GM19452 (cell line): ENCODE measurements around the gene PARP12.

Experiments
- ATAC-seq: cut with Tn5 transposase; IDR thresholded peaks from one replicate; pipeline ENCODE4 v1.9.1; 2021; ENCODE audit not compliant: unreplicated experiment

PARP12 gene

DNA sequence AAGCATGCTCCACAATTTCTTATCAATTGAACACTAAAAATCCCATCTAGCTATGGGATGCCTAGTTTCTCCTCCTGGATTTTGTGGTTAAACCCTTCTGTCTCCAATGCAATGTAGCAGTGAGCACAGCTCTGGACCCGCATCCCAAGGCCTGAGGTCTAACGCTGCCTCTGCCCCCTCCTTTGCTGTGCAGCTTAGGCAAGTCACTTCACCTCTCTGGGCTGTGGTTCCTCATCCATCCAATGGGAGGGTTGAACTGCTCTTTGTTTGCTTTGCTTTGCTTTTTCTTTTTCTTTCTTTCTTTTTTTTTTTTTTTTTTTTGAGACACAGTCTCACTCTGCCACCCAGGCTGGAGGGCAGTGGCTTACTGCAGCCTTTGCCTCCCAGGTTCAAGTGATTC lies 69.2 kb downstream of the PARP12 start:
- ATAC-seq = no peak

DNA sequence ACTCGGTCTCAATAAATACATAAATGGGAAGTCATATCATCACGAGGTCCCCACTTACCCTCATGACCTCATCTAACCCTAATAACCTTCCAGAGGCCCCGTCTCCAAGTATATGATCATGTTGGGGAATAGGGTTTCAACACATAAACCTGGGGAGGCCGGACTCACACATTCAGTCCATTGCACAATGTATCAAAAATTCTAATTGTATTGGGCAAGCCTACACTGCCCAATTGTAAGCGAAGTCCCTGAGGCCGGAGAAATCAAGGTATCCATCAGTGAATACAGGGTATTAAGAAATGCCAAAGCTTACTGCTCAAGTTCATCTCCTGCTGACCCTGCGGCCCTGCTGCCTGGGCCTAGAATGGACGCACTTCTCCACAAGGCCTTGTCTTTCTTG lies 69.6 kb downstream of the PARP12 start:
- ATAC-seq = no peak

DNA sequence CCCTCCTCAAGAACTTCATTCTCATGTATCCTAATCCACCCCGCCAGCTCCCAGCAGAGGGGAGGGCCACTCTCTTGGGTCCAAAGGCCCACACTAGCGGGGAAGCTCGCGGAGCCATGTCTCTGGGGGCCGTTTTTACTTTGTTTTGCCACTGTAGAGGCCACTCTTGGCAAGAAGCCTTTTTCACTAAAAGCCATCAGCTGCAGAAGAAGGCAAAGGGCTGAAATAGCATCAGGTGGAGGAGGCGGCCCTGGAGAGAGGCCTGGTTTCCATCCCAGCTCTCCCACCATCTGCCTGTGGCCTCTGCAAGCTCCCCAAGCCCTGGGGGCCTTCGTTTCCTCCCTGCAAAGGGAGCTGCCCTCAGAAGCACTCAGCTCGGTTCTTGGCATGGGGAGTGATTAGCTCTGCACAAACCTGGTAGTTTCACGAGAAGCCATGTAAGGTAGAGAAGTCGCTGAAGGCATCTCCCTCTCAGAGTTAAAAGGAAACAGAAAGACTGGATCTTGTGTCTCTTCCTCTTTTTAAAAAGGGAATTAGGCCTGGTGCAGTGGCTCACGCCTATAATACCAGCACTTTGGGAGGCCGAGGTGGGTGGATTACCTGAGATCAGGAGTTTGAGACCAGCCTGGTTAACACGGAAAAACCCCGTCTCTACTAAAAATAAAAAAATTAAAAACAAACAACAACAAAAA lies 70.3 kb downstream of the PARP12 start:
- no peak for ATAC-seq

DNA sequence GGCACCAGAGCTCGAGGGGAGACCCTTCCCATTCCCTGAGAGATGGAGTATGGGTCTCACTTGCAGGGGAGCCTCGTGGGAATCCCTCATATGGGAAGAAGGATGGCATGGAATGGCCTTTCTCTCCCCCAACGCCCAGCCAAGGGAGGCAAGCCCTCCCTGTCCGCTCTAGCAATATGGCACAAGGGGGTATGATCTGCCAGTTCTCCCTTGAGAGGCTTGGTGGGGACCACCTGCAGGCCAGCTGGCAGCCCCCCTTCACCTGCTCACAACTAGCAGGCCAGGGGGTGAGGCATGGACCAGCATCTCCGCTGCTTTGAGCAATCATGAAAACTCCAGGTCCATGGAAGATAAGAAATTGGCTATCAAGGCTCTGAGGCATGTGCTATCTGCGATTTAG lies 70.8 kb downstream of the PARP12 start:
- no peak for ATAC-seq

DNA sequence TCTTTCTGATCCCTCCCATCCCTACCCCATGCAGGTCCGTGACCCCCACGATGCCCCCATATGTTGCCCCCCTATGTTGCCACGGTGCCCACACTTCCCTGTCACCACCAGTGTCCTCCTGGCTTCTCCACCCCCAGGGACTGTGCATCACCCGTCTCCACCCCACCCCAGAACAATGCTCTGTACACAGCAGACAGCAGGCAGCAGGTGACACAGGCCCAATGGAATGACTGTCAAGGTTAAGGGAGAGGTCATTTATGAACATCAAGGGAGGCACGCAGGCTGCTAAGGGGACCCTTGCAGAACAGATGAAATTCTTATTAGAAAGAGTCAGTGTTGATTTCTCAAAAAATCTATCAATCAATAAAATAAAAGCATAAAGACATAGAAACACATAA lies 71.5 kb downstream of the PARP12 start:
- no peak for ATAC-seq

DNA sequence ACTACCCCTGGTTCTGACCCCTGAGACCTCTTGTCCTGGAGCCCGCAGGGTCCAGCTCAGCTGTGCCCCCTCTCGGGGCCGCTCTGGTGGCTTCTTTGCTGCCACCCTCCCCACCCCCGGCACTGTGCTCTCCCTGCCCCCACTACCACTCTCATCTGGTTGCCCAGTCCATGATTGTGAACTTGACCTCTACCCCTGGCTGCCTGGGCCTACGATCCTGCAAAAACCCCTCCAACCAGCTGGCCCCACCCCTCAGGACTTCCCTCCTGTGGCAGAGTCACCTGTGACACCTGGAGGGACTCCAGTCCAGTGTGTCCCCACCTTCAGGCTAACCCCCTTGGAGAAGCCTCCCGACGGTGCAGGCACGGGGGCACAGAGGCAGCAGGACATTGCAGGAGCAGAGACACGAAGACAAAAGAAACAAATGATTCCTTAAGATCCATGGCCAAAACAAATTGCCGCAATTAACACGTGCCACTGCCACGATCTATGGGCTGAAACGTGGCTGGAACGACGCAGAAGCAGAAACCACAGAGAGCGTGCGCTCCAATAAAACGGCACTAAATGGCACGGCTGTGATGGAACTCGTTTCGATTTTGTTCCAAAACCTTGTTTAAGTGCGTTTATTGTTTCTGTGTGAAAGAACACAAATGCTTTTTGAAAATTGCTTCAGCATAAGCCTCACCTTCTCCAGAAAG lies 72.0 kb downstream of the PARP12 start:
- no peak for ATAC-seq

DNA sequence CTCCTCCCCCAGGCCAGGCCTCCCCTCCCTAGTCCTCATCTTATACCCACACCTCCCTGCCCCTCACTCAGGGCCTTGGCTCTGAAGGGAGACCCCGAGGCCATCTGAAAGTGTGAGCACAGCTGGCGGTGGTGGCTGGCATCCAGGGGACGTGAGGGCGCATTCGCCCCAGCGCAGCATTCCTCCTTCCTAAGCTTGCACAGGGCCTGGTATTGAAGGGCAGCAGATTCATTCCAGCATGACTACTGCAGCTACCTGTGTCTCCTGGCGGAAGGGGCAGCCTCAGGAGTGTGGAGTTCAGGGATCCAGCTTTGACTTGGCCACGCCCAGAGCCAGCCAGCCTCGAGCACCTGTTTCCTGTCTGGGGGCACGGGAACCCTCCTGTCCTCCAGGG lies 72.6 kb downstream of the PARP12 start:
- ATAC-seq = no peak

DNA sequence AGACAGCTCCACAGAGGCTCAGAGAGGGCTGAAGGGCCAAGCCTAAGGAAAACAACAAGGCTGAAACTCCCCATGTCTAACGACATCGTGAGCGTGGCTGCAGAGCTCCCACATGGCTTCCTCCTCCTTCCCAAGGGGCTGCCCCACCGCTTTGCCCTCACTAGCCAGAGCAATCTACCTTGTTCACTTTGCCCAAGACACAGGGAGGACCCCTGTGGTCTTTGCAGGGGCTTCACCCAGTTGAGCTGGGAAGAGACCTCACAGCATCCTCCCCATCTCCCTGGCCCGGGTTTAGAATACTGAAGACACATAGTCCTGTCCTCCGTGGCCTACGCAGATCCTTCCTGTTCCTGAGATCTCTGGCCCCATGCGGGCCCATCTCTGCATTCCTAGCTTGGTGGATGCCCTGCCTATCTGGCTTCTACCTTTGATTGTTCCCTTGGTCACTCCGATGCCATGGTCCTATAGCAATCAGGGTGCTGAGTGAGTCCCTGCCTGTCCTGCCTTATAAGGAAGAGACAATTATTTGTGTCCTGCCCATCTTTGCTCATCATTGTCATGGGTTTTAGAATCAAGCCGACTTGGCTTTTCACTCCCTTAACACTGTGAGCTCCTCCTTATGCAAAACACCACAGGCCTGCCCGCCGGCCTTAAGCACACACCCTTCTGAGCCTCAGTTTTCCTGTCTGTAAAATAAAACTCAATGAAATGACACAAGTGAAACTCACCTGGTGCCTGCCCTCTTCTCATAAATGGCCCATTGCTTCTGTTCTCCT lies 73.2 kb downstream of the PARP12 start:
- no peak for ATAC-seq

DNA sequence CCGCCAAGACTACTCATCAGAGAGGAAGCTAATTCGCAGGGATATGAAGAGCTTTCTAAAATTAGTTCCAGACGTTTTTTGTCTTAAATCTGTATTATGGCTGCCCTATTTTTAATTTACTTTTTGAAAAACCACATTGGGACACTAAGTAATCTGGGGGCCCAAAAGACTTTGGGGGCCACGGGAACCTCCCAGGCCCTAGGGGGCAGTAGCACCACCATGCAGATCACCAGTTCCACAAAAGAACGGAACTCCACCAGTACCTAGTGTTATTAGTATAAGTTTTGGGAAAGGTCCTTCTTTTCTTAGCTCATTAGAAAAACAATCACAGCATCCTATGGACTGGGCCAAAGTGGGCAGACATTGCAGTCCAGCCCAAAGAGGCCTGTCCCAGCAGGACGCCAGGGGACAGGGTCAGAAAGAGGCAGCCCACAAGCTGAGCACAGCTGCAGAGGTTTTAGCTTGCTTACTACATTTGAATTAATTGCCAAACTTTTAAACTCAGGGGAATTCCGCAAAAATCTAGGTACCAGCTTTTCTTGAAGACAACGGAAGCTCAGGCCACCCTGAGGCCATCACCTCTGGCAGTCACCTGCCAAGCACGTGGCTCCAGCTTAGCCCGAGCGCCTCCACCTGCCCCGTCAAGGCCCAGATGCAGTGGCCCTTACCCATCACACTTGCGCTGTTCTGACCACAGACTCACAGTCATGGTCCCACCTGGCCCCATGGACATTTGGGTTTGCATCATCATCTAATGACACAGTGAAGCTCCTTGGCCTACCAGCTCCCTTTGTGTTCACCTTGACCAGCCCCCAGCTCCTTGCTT lies 74.8 kb downstream of the PARP12 start:
- ATAC-seq = no peak

DNA sequence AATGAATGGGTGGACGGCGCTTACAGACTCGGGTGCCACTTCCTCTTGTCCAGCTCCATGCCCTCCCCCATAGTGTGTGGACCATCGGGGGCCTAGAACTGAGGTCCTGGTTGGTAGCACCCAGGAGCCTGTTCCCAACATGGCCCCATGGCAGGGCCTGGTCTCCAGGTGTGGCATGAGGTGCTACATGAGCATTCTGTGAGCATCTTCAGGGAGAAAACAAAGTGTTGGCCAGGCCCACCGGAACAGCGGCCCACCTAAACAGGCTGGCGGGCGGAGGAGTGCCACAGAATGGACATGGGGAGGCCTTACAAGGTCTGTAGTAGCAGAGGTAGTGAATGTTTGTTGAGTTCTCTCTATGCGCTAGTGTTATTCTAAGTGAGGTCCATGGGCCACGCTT lies 76.9 kb downstream of the PARP12 start:
- ATAC-seq = no peak

DNA sequence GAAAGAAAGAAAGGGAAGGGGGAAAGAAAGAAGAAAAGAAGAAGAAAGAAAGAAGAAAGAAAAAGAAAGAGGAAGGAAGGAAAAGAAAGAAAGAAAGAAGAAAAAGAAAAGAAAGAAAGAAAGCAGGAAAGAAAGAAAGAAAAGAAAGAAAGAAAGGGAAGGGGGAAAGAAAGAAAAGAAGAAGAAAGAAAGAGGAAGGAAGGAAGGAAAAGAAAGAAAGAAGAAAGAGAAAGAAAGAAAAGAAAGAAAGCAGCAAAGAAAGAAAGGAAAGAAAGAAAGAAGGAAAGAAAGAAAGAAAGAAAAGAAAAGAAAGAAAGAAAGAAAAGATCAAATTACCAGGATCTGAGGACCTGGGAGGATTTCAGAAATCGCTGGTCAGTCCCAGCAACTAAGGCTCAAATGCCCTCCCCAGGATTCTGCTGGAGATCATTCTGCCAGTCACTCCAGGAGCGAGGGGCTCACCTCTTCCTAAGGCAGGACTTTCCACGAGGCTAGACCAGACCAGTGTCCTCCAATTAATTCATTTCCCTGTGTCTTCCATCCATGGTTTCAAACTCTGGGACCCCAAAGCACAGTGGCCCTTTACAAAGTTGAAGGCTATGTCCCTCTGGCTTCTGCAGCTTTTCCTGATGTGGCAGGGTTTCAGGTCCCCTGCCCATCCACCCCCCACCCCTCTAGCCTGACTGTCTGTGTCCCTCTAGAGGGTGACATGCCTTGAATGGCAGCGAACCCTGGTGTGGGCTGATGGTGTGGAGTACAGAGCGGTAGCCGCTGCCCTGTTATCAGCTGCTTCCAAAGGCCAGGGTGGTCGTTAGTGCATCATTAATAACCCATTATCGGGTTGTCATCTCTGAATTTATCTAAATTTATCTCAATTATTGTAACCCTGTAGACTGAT lies 77.9 kb downstream of the PARP12 start:
- ATAC-seq = no peak

DNA sequence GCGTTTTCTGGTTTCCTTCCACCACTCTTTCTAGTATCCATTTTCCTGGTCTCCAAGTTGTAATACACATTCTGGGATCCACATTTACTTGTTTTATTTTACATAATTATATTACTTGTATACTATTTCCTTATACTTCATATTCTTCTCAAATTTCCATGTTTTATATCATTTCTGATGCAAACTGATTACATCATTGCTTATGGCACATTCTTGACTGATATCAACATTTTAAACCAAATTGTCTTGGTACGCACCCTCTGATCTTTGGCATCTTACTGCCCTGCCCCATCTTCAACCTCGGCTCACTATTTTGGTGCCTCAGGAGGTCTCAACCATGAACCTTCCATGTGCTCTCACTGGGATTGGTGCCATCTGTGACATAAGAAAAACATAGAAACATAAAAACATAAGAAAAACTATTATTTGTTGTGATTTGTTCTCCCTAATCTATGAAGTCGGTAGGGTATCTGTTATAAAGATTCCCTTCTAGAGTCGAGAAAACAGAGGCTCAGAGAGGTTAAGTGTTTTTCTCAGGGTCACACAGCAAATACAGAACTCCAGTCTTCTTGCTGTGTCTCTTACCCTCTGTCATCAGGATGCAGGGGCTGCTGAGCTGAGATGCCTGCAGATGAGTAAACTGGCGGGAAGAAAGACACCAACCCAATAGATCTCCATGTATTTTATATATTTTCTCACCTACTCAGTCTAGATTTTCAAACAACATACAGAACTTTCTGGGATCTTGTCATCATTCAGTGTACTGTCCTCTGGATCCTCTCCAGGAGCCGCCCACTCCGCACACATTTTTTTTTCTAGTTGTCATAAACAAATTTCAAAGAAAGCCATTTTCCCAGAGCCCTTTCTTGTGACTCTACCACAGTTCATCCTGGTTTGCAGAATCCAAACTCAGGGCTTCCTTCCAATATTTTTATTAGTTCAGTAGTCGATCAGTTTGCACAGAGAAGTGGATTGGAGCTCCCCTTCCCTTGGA lies 79.5 kb downstream of the PARP12 start:
- ATAC-seq = no peak

DNA sequence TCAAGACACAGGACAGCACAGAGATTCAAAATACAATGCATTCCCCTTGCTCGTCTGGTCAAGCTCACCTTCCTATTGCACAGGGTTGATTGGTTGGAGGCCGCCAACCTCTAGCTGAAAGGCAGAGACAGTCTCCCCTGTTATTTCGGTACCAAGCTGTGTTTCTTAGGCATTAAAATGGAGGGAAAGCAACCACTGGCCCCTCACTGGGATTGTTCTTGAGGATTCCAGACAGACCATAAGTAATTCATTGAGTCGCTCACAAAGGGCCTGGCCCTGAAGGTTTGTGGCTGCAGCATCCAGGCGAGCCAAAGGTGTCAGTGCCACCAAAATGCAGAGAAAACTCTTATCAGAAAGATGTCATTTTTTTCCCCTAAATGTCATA lies 81.2 kb downstream of the PARP12 start:
- no peak for ATAC-seq

DNA sequence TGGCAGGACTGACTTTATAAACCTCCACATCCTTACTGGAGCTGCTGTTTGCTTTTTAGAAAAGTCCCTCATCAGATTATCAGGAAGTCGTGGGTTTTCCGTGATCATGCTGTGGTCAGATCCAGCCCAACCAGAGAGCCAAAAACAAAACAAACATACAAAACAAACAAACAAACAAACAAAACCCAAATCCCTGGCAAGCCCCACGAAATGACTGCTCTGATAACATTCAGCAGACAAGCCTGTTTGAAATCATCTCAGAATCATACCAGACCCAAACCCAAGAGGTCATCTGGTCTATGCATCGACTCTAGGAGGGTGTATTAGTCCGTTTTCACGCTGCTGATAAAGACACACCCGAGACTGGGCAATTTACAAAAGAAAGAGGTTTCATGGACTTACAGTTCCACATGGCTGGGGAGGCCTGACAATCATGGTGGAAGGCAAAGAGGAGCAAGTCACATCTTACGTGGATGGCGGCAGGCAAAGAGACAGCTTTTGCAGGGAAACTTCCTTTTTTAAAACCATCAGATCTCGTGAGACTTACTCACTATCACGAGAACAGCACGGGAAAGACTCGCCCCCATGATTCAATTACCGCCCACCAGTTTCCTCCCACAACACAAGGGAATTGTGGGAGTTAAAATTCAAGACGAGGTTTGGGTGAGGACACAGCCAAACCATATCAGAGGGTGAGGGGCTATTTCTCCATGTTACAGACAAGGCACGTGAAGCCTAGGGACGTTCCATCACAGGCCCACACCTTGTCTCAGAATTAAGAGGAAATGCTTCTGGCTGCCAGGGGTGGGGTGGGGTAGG lies 85.7 kb downstream of the PARP12 start:
- ATAC-seq = no peak

DNA sequence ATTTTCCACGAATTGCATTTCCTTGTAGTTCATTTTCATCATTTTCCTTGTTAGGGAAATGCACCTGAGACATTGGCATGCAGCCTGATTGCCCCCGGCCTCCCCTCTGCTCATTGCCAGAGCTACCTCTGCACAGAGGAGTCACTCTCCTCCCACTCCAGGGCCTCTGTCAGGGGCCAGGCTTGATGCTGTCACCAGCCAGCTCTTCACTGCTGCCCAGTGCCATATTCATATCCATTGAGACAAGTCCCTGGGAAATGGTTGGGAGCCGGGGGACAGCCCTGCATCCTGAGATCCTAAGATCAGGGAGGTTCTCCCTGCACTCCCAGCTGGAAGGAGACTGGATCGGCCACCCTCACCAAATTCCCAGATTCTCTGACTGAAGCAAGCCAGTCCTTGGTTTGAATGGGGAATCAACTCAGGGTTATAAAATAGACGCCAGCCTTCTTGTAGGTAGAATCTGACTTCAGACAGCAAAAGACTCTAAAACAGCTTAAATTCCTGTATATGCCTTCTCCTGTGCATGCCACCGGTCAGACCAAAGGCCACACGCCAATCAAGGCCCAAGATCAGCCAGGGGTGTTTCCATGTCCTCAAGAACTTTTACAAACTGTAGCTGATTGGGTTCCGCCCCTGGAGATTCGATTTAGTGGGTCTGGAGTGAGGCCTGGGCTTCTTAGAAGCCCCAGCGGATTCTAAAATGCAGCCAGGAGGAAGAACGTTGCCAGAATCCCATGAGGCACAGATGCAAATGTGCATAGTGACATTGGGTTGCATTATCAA lies 86.5 kb downstream of the PARP12 start:
- ATAC-seq = no peak

DNA sequence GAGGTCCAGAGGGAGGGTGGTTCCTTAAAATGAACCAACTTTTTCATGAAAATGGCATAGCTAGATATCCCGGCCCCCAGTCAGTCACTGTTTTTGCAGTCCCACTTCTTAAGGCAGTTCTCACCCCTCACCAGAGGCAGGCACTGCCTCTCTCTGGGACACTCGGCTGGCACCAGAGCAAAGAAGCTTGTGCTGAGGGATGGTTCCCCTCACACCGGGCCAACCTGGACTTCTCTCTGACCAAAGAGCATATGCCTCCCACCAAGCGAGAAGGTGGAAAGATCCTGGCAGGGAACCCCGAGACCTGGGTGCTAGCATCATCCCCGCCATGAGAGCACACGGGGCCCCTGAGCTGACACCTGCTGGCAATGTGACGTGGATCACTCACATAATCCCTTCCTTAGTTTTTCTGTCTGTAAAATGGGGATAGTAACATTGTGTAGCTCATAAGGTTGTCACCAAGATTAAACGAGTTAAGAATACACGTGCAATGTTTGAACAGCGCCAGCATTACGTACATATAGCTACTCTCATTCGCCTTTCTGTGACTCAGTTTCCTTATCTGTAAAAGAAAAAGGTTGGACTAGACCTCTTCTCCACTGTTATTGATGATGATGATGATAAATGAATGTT lies 88.5 kb downstream of the PARP12 start:
- no peak for ATAC-seq
